Germinal center (tissue), 1 donor: ENCODE measurements around the gene ECHS1.
A peak's percentile ranks its signal among the peaks of the same experiment; 100 is the strongest.
"Not testable (repeated sequence)": the region's sequence is repeated elsewhere in the genome, so short reads cannot be mapped to it uniquely, and the experiment has no call there.

Experiments used
- DNase-seq: peaks from one replicate; pipeline ENCODE4 v3.0.0; 2012; ENCODE audit warnings: mixed read lengths, low spot score

Gene ECHS1

GRCh38 chr10:133324857-133325260 is 48.3 kb downstream of the ECHS1 start:
- DNase-seq = no peak

GRCh38 chr10:133324198-133324792 is 48.9 kb downstream of the ECHS1 start:
- peak; percentile 82 for DNase-seq

GRCh38 chr10:133322064-133322709 is 51.0 kb downstream of the ECHS1 start:
- DNase-seq = not testable (repeated sequence)

- DNase-seq = not testable (repeated sequence)
These were observed 52.2 kb downstream of the ECHS1 start for GRCh38 chr10:133320852-133321422.

- peak; percentile 65 for DNase-seq
These were observed 54.5 kb downstream of the ECHS1 start for GRCh38 chr10:133318494-133319127.

DNA sequence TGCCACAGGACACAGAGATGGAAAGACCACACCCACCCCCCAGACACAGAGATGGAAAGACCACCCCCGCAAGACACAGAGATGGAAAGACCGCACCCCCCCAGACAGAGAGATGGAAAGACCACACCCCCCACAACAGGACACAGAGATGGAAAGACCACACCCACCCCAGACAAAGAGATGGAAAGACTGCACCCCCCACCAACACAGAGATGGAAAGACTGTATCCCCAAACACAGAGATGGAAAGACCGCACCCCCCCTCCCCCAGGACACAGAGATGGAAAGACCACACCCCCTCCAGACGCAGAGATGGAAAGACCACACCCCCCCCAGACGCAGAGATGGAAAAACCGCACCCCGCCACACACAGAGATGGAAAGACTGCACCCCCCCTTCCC is 56.4 kb downstream of the ECHS1 start:
- DNase-seq = no peak

DNA sequence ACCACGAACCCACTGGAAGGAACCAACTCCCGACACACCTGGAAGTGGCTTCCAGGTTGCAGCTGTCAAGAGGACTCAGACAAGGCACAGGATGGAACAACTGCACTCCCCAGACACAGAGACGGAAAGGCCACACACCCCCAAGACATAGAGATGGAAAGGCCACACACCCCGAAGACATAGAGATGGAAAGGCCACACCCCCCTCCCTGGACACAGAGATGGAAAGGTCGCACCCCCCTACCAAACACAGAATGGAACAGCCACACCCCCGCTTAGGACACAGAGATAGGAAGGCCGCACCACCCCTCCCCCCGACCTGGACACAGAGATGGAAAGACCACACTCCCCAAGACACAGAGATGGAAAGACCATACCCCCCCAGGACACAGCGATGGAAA is 56.9 kb downstream of the ECHS1 start:
- DNase-seq = no peak

- no peak for DNase-seq
These were observed 57.3 kb downstream of the ECHS1 start for GRCh38 chr10:133315847-133316246.

- DNase-seq = no peak
These were observed 58.2 kb downstream of the ECHS1 start for GRCh38 chr10:133314911-133315310.

DNA sequence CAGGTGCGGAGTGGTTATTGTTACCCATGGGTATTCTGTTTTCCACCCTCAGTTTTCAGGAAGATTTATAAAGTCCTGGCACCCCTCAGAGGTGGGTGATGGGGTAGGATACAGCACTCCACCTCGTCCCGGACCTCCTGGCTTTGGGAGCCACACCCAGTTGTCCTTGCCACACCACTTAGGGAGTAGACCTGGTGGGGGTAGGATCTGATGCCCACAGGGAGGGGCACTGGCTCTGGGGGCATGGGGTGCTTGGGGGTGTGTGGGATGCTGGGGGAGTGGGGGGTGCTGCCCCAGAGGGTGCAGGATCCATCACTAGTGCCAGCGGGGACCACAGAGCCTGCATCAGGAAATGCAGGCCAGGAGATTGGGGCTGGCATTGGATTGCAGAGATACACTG is 60.0 kb downstream of the ECHS1 start:
- DNase-seq = no peak

DNA sequence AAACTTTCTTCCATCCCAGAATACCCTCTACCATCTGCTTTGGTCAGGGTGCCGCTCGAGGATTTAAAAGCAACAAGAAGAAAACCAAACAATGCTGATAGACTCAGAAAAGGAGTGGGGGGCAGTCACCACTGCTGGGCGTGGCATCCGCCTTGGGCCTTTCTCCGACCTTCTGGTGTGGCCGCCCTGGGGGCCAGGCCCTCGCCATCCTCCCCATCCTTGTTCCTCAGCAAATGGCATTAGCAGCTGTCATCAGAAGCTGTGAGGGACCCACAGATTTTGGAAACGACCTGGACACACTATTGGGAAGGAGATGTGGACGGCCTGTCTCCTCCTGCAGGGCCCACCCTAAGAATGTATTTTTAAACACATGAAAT is 60.4 kb downstream of the ECHS1 start:
- DNase-seq = no peak
